ENCODE results near the gene RANBP17.

RANBP17 gene

DNA sequence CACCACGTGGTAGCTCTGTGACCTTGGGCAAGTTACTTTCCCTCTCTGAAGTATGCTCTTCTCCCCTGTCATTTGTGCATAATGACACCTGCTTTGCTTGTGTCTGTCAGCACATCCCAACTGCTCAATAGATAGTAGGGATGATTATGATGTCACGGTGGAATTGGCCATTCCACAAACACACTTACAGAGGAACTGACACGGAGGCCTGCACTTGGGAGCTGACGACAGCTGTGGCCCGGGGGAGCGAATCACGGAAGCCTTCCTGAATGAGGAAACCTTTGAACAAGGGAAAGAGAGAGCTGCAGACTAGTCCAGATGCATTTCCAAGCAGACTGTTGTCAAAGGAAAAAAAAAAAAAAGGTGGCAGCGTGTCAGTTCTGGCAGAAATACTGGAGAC, 468.2 kb downstream of the RANBP17 start:
- DNase-seq = no peak

DNA sequence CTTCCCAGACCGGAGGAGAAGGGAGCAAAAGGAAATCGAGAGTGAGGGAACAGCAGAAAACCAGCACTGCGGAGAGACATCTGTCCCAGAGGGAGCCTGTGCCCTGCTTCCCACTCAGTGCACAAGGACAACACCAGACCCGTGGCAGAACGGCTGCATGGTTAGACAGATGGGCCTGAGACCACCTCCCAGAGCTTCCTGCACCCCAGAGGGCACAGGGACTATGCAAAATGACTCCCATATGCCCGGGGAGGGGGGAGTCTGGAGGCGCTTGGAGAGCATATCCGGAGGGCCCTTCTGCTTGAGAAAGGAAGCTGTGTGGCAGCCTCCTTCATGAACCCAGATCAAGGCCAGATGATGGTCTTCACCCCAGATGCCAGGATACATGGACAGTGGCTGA, 473.8 kb downstream of the RANBP17 start:
- no peak for DNase-seq

GRCh38 chr5:171336521-171337209, 474.8 kb downstream of the RANBP17 start:
- peak; percentile 25 for DNase-seq

GRCh38 chr5:171337210-171337569, 475.4 kb downstream of the RANBP17 start:
- DNase-seq = no peak

- no peak for DNase-seq
These were observed 478.2 kb downstream of the RANBP17 start for GRCh38 chr5:171340042-171340441.

GRCh38 chr5:171340491-171340890, 478.7 kb downstream of the RANBP17 start:
- DNase-seq = no peak

GRCh38 chr5:171342362-171343111, 480.7 kb downstream of the RANBP17 start:
- peak; percentile 42 for DNase-seq

DNA sequence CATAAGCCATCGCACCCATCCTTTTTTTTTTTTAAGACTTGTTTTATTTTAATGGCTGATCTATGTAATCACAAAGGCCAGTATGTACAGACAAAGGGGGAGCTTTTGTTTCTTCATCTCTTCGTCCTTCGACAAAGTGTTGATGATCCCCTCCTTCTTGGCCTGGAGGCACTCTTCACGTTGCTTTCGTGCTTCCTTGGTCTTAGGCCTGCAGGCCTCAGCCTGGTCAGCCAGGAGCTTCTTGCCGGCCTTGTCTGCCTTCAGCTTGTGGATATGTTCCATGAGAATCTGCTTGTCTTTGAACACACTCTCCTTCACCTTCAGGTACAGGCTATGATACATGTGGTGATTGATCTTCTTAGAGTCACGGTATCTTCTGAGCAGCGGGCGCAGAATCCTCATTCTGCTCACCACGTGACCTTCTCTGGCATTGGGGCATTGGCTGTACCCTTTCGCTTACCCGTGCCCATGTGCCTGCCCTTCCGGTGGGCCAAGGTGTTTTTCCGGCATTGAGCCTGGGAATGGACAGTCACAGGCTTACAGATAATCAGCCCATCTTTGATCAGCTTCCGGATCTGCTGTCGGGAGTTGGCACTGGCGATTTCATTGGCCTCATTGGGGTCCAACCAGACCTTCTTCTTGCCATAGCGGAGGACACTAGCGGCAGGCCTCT, 483.3 kb downstream of the RANBP17 start:
- no peak for DNase-seq
